ENCODE results near the gene CST7. TPM values are rescaled to one million over a fixed set of nuclear protein-coding genes. Genes with fewer than 3 reads are reported as not detected.
"Not testable (repeated sequence)": the region's sequence is repeated elsewhere in the genome, so short reads cannot be mapped to it uniquely, and the experiment has no call there.

Gene CST7
- polyA plus RNA-seq, 1 experiment: not detected

- H3K27ac ChIP-seq (ENCODE audit: low read depth, low read length): no peak overlapping the region
- CTCF ChIA-PET: interaction anchor here (1.3 kb wide), 1 partner anchor 21 kb away, joined by 3 read pairs; no protein-coding TSS in a partner anchor
- no peaks in the 10 kb centered on the region for H3K9me3 ChIP-seq (ENCODE audit: control insufficient read depth, insufficient read depth, low read length)
- no peak for DNase-seq (ENCODE audit: low read depth, low spot score)
- H3K4me3 ChIP-seq (ENCODE audit: low read depth, low read length): no peak overlapping the region
- H3K27me3 ChIP-seq (ENCODE audit: control insufficient read depth, insufficient read depth, low read length): peaks cover 3% of the 10 kb centered on the region
- POLR2A ChIA-PET: no interaction called here
- no peak for TF ChIP-seq CTCF (IDR thresholded peaks at IDR 0.05; ENCODE audit: low read depth, low read length)
These were observed 10.0 kb upstream of the CST7 start for GRCh38 chr20:24939036-24939435.

- POLR2A ChIA-PET: no interaction called here
- no peaks in the 10 kb centered on the region for H3K9me3 ChIP-seq (ENCODE audit: control insufficient read depth, insufficient read depth, low read length)
- CTCF ChIA-PET: no interaction called here
- TF ChIP-seq CTCF (IDR thresholded peaks at IDR 0.05; ENCODE audit: low read depth, low read length): no peak
- H3K27ac ChIP-seq (ENCODE audit: low read depth, low read length): no peak overlapping the region
- H3K4me3 ChIP-seq (ENCODE audit: low read depth, low read length): no peak overlapping the region
- peaks cover 3% of the 10 kb centered on the region for H3K27me3 ChIP-seq (ENCODE audit: control insufficient read depth, insufficient read depth, low read length)
- DNase-seq (ENCODE audit: low read depth, low spot score): no peak
These were observed 6.4 kb upstream of the CST7 start for GRCh38 chr20:24942679-24943078.

- H3K27ac ChIP-seq (ENCODE audit: low read depth, low read length): no peak overlapping the region
- DNase-seq (ENCODE audit: low read depth, low spot score): no peak
- ChIA-PET CTCF (no interaction called here), POLR2A (no interaction called here)
- no peak for TF ChIP-seq CTCF (IDR thresholded peaks at IDR 0.05; ENCODE audit: low read depth, low read length)
- no peak overlapping the region for H3K4me3 ChIP-seq (ENCODE audit: low read depth, low read length)
- H3K27me3 ChIP-seq (ENCODE audit: control insufficient read depth, insufficient read depth, low read length): peaks cover 3% of the 10 kb centered on the region
- H3K9me3 ChIP-seq (ENCODE audit: control insufficient read depth, insufficient read depth, low read length): no peaks in the 10 kb centered on the region
These were observed 5.9 kb upstream of the CST7 start for GRCh38 chr20:24943196-24943595.

GRCh38 chr20:24943731-24944130 lies 5.3 kb upstream of the CST7 start:
- TF ChIP-seq CTCF (IDR thresholded peaks at IDR 0.05; ENCODE audit: low read depth, low read length): no peak
- CTCF ChIA-PET: no interaction called here
- H3K27ac ChIP-seq (ENCODE audit: low read depth, low read length): no peak overlapping the region
- H3K9me3 ChIP-seq (ENCODE audit: control insufficient read depth, insufficient read depth, low read length): no peaks in the 10 kb centered on the region
- POLR2A ChIA-PET: no interaction called here
- peaks cover 3% of the 10 kb centered on the region for H3K27me3 ChIP-seq (ENCODE audit: control insufficient read depth, insufficient read depth, low read length)
- H3K4me3 ChIP-seq (ENCODE audit: low read depth, low read length): no peak overlapping the region
- DNase-seq (ENCODE audit: low read depth, low spot score): no peak

- H3K27me3 ChIP-seq (ENCODE audit: control insufficient read depth, insufficient read depth, low read length); POLR2A ChIA-PET; H3K27ac ChIP-seq (ENCODE audit: low read depth, low read length); CTCF ChIA-PET; H3K9me3 ChIP-seq (ENCODE audit: control insufficient read depth, insufficient read depth, low read length); DNase-seq (ENCODE audit: low read depth, low spot score); H3K4me3 ChIP-seq (ENCODE audit: low read depth, low read length): not testable (repeated sequence)
These were observed 2.7 kb upstream of the CST7 start for GRCh38 chr20:24946376-24946775.

- POLR2A ChIA-PET; DNase-seq (ENCODE audit: low read depth, low spot score); H3K27me3 ChIP-seq (ENCODE audit: control insufficient read depth, insufficient read depth, low read length); H3K4me3 ChIP-seq (ENCODE audit: low read depth, low read length); CTCF ChIA-PET; H3K27ac ChIP-seq (ENCODE audit: low read depth, low read length); H3K9me3 ChIP-seq (ENCODE audit: control insufficient read depth, insufficient read depth, low read length): not testable (repeated sequence)
These were observed 602 bp upstream of the CST7 start for GRCh38 chr20:24948396-24948938.

All from AG04450 (cell line).